DOHH2 (cell line): ENCODE data around the gene POFUT2.

Experiments used
- H3F3A ChIP-seq: fragments of 200-600 bp; sonication (generic), shearing (Covaris generic); 2 replicates; pipeline ENCODE4 v1.6.0; 2016; ENCODE audit warnings: antibody characterized with exemption, mild to moderate bottlenecking; ENCODE audit not compliant: control insufficient read depth, insufficient read depth
- H3K27ac ChIP-seq: fragments of 200-600 bp; sonication (generic); 2 replicates; pipeline ENCODE4 v1.5.1; 2014; ENCODE audit warnings: low read depth, mild to moderate bottlenecking, low read length, moderate library complexity
- H3K27me3 ChIP-seq: fragments of 200-600 bp; sonication (generic); 2 replicates; pipeline ENCODE4 v1.6.1; 2014; ENCODE audit warnings: mild to moderate bottlenecking, low read length, mixed read lengths; ENCODE audit not compliant: control insufficient read depth
- H3K36me3 ChIP-seq: fragments of 200-600 bp; sonication (generic); 2 replicates; pipeline ENCODE4 v1.6.1; 2014; ENCODE audit warnings: mild to moderate bottlenecking, low read length, moderate library complexity, mixed read lengths; ENCODE audit not compliant: control insufficient read depth
- H3K4me1 ChIP-seq: fragments of 200-600 bp; sonication (generic); 2 replicates; pipeline ENCODE4 v1.6.1; 2014; ENCODE audit warnings: mild to moderate bottlenecking, low read length, mixed read lengths; ENCODE audit not compliant: control insufficient read depth
- H3K4me2 ChIP-seq: fragments of 200-600 bp; sonication (generic); 2 replicates; pipeline ENCODE4 v1.6.0; 2014; ENCODE audit warnings: mild to moderate bottlenecking, low read length, moderate library complexity
- H3K4me3 ChIP-seq: fragments of 200-600 bp; sonication (generic); 2 replicates; pipeline ENCODE4 v1.5.1; 2014; ENCODE audit warnings: mild to moderate bottlenecking, low read length, mixed read lengths
- H3K79me2 ChIP-seq: fragments of 200-600 bp; sonication (generic); 2 replicates; pipeline ENCODE4 v1.6.1; 2014; ENCODE audit warnings: mild to moderate bottlenecking, low read length, mixed read lengths; ENCODE audit not compliant: control insufficient read depth
- H3K9me2 ChIP-seq: fragments of 200-600 bp; sonication (generic); replicated peaks from 2 replicates; pipeline ENCODE4 v1.6.1; 2014; ENCODE audit warnings: mild to moderate bottlenecking, low read length, mixed read lengths; ENCODE audit not compliant: control insufficient read depth
- H3K9me3 ChIP-seq: fragments of 200-600 bp; sonication (generic); 2 replicates; pipeline ENCODE4 v1.6.1; 2014; ENCODE audit warnings: antibody characterized with exemption, low read length, mixed read lengths; ENCODE audit not compliant: control insufficient read depth, insufficient read depth
- H4K20me1 ChIP-seq: fragments of 200-600 bp; sonication (generic); 2 replicates; pipeline ENCODE4 v1.6.0; 2014; ENCODE audit warnings: low read depth, mild to moderate bottlenecking, antibody characterized with exemption, low read length, moderate library complexity; ENCODE audit not compliant: control insufficient read depth, insufficient read depth
- CTCF ChIP-seq: fragments of 200-600 bp; sonication (generic); IDR thresholded peaks from one replicate; pipeline ENCODE4 v1.5.1; 2014; ENCODE audit warnings: antibody characterized with exemption, mild to moderate bottlenecking, low read depth, low read length; ENCODE audit not compliant: poor library complexity, severe bottlenecking
- EZH2phosphoT487 ChIP-seq: fragments of 200-600 bp; sonication (generic); IDR thresholded peaks from 2 replicates; pipeline ENCODE4 v1.6.1; 2017; ENCODE audit warnings: borderline replicate concordance, mild to moderate bottlenecking, antibody characterized with exemption, low read length, moderate library complexity, mixed read lengths

Gene POFUT2

GRCh38 chr21:45334134-45334533 lies 46.4 kb upstream of the POFUT2 start:
- Histone ChIP-seq H3K9me2 (no peaks in the 10 kb centered on the region), H3K9me3 (no peaks in the 10 kb centered on the region), H3K27ac (no peak overlapping the region), H3K36me3 (no peaks in the 10 kb centered on the region), H3K4me1 (no peaks in the 10 kb centered on the region), H3K79me2 (no peaks in the 10 kb centered on the region), H3K27me3 (no peaks in the 10 kb centered on the region), H3F3A (no peaks in the 10 kb centered on the region), H3K4me2 (no peak overlapping the region), H4K20me1 (no peaks in the 10 kb centered on the region), H3K4me3 (no peak overlapping the region)
- TF ChIP-seq EZH2phosphoT487 (no peak), CTCF (no peak)

- Histone ChIP-seq H3K4me2 (no peak overlapping the region), H3K79me2 (no peaks in the 10 kb centered on the region), H3K27me3 (no peaks in the 10 kb centered on the region), H3K27ac (no peak overlapping the region), H4K20me1 (no peaks in the 10 kb centered on the region), H3K4me3 (no peak overlapping the region), H3K9me3 (no peaks in the 10 kb centered on the region), H3K4me1 (no peaks in the 10 kb centered on the region), H3F3A (no peaks in the 10 kb centered on the region), H3K9me2 (no peaks in the 10 kb centered on the region), H3K36me3 (no peaks in the 10 kb centered on the region)
- TF ChIP-seq EZH2phosphoT487 = no peak
- TF ChIP-seq CTCF = no peak
Measured at GRCh38 chr21:45333583-45334121, 46.0 kb upstream of the POFUT2 start.

- no peaks in the 10 kb centered on the region for H3K27me3 ChIP-seq
Measured at GRCh38 chr21:45332981-45333582, 45.4 kb upstream of the POFUT2 start.

More at GRCh38 chr21:45332981-45333582, 45.4 kb upstream of the POFUT2 start:
- Histone ChIP-seq H3F3A (no peaks in the 10 kb centered on the region), H3K27ac (no peak overlapping the region), H3K4me1 (no peaks in the 10 kb centered on the region), H3K36me3 (no peaks in the 10 kb centered on the region), H3K9me2 (no peaks in the 10 kb centered on the region), H3K79me2 (no peaks in the 10 kb centered on the region), H3K4me2 (no peak overlapping the region), H3K9me3 (no peaks in the 10 kb centered on the region), H4K20me1 (no peaks in the 10 kb centered on the region), H3K4me3 (no peak overlapping the region)
- TF ChIP-seq CTCF (no peak), EZH2phosphoT487 (no peak)
